Activated T-helper 1 cell treated with anti-CD3 and anti-CD28 coated beads, Interleukin-12 subunit alpha, Interleukin-12 subunit beta, Interleukin-2, Interleukin-4 antibody, amounts not matched to agents 30 ng/mL and 10 ng/mL and 1 ng/mL, durations not matched to agents 14 hours and 24 hours and 36 hours (primary cell): ENCODE results near the gene TOP2B. TPM values are rescaled to one million over a fixed set of nuclear protein-coding genes. Genes with fewer than 3 reads are reported as not detected.

Experiments
- DNase-seq: peaks from one replicate; pipeline ENCODE4 v3.0.0; 2021; ENCODE audit warnings: low spot score
- H3K27ac Mint-ChIP-seq: one replicate; pipeline ENCODE4 v1.8.0; 2021; ENCODE audit warnings: mild to moderate bottlenecking, mixed read lengths
- H3K27me3 Mint-ChIP-seq: one replicate; pipeline ENCODE4 v1.8.0; 2022; ENCODE audit warnings: mild to moderate bottlenecking, moderate library complexity, mixed read lengths; ENCODE audit not compliant: insufficient read depth
- H3K36me3 Mint-ChIP-seq: one replicate; pipeline ENCODE4 v1.8.0; 2021; ENCODE audit warnings: low read depth, mixed read lengths
- H3K4me1 Mint-ChIP-seq: one replicate; pipeline ENCODE4 v1.8.0; 2021; ENCODE audit warnings: low read depth, mixed read lengths
- H3K4me3 Mint-ChIP-seq: one replicate; pipeline ENCODE4 v1.8.0; 2021; ENCODE audit warnings: mild to moderate bottlenecking, moderate library complexity, mixed read lengths
- H3K9me3 Mint-ChIP-seq: one replicate; pipeline ENCODE4 v1.8.0; 2021; ENCODE audit warnings: mixed read lengths
- intact Hi-C: fragments of 100-400 bp; cut with micrococcal nuclease; formaldehyde crosslinking; loops from one replicate; pipeline ENCODE4 v1.15.1; 2024
- total RNA-seq: library from RNA; stranded (reverse); gene quantifications from 2 replicates; pipeline ENCODE4 v1.2.3, GENCODE V29; 2022

The TOP2B gene
- total RNA-seq, 1 donor from 2014 or later = 133 TPM

DNA sequence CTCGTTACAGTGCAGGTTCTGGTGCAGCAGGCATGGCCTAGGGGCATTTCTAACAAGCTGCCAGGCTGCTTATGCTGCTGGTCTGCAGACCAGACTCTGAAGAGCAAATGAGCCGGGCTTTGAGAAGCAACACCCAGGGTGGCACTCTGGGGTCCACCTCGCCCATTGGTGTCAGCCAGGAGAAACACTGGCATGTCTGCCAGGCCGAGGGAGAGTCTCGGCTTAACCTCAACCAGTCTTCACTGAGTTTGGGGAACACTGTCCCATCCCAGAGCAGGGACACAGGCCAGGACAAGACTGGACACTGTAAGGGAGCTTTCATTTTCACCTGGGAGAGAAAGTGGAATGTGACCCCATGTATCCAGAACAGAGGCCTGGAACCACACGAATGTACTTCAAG lies 93.4 kb downstream of the TOP2B start:
- Mint-ChIP-seq H3K9me3 (no peaks in the 10 kb centered on the region), H3K4me3 (no peak overlapping the region), H3K27ac (no peak overlapping the region), H3K27me3 (no peaks in the 10 kb centered on the region), H3K4me1 (no peaks in the 10 kb centered on the region), H3K36me3 (no peaks in the 10 kb centered on the region)
- no peak for DNase-seq
- intact Hi-C loops = no loop called here

DNA sequence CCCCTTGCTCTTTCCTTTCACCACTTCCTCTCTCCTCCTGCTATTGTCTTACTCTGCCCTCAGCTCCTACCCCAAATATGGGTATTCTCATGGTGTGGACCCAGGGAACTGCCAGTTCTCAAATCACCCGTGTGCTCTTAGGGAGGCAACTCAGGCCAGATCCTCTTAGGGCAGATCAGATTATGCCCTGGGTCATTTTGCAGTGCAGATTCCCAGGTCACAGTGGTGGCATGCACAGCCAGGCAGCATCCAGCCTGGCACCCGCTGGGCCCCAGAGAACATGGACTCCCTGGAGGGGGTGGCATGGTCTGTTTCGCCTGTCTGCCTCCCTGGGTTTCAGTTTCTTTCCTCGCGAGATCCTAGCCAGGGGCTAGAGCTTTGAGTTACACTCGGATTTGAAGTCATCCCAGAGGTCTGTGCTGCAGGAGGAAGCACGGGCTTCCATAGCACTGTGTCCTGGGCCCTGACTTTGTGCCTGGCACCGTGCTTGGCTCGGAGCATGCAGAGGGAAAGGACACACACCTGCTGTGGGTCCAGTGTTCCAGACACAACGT lies 96.1 kb downstream of the TOP2B start:
- no peak overlapping the region for H3K27ac Mint-ChIP-seq
- H3K9me3 Mint-ChIP-seq = no peaks in the 10 kb centered on the region
- no peaks in the 10 kb centered on the region for H3K36me3 Mint-ChIP-seq
- no peak for DNase-seq
- H3K4me1 Mint-ChIP-seq = no peaks in the 10 kb centered on the region
- intact Hi-C loops = no loop called here
- H3K4me3 Mint-ChIP-seq = no peak overlapping the region
- no peaks in the 10 kb centered on the region for H3K27me3 Mint-ChIP-seq

GRCh38 chr3:25567806-25568524 lies 96.7 kb downstream of the TOP2B start:
- DNase-seq = no peak
- Mint-ChIP-seq H3K36me3 (no peaks in the 10 kb centered on the region), H3K9me3 (no peaks in the 10 kb centered on the region), H3K4me3 (no peak overlapping the region), H3K4me1 (no peaks in the 10 kb centered on the region), H3K27me3 (no peaks in the 10 kb centered on the region), H3K27ac (no peak overlapping the region)
- intact Hi-C loops = no loop called here

DNA sequence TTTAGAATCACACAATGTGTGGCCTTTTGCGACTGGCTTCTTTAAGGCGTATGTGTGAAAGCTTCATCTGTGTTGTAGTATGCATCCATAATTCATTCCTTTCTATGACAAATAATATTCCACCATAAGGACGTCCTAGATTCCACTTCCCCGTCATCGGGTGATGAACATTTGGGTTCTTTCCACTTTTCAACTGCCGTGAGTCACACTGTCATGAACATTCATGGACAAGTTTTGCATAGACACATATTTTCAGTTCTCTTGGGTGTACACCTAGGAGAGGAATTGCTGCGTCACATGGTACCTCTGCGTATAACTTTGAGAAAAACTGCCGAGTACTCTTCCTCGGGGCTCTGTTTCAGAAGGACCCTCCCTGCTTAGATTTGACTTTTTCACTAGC lies 97.3 kb downstream of the TOP2B start:
- intact Hi-C loops = no loop called here
- no peak overlapping the region for H3K27ac Mint-ChIP-seq
- H3K27me3 Mint-ChIP-seq = no peaks in the 10 kb centered on the region
- no peak for DNase-seq
- no peaks in the 10 kb centered on the region for H3K4me1 Mint-ChIP-seq
- no peaks in the 10 kb centered on the region for H3K36me3 Mint-ChIP-seq
- no peak overlapping the region for H3K4me3 Mint-ChIP-seq
- H3K9me3 Mint-ChIP-seq = no peaks in the 10 kb centered on the region

GRCh38 chr3:25566358-25566920 lies 98.3 kb downstream of the TOP2B start:
- H3K4me3 Mint-ChIP-seq = no peak overlapping the region
- no peaks in the 10 kb centered on the region for H3K4me1 Mint-ChIP-seq
- no peaks in the 10 kb centered on the region for H3K9me3 Mint-ChIP-seq
- intact Hi-C loops = no loop called here
- no peaks in the 10 kb centered on the region for H3K27me3 Mint-ChIP-seq
- no peak overlapping the region for H3K27ac Mint-ChIP-seq
- DNase-seq = no peak
- no peaks in the 10 kb centered on the region for H3K36me3 Mint-ChIP-seq

- intact Hi-C loops = no loop called here
- H3K27me3 Mint-ChIP-seq = no peaks in the 10 kb centered on the region
- H3K9me3 Mint-ChIP-seq = no peaks in the 10 kb centered on the region
- H3K36me3 Mint-ChIP-seq = no peaks in the 10 kb centered on the region
- DNase-seq = no peak
- no peak overlapping the region for H3K27ac Mint-ChIP-seq
- no peak overlapping the region for H3K4me3 Mint-ChIP-seq
- no peaks in the 10 kb centered on the region for H3K4me1 Mint-ChIP-seq
Observed at GRCh38 chr3:25565807-25566206, 98.9 kb downstream of the TOP2B start.

GRCh38 chr3:25564075-25564474 lies 100.6 kb downstream of the TOP2B start:
- Mint-ChIP-seq H3K27ac (no peak overlapping the region), H3K9me3 (no peaks in the 10 kb centered on the region), H3K36me3 (no peaks in the 10 kb centered on the region), H3K4me3 (no peak overlapping the region), H3K4me1 (no peaks in the 10 kb centered on the region), H3K27me3 (no peaks in the 10 kb centered on the region)
- intact Hi-C loops = no loop called here
- no peak for DNase-seq

GRCh38 chr3:25563601-25564000 lies 101.1 kb downstream of the TOP2B start:
- Mint-ChIP-seq H3K27ac (no peak overlapping the region), H3K27me3 (no peaks in the 10 kb centered on the region), H3K4me1 (no peaks in the 10 kb centered on the region), H3K4me3 (no peak overlapping the region), H3K36me3 (no peaks in the 10 kb centered on the region), H3K9me3 (no peaks in the 10 kb centered on the region)
- DNase-seq = no peak
- intact Hi-C loops = no loop called here

DNA sequence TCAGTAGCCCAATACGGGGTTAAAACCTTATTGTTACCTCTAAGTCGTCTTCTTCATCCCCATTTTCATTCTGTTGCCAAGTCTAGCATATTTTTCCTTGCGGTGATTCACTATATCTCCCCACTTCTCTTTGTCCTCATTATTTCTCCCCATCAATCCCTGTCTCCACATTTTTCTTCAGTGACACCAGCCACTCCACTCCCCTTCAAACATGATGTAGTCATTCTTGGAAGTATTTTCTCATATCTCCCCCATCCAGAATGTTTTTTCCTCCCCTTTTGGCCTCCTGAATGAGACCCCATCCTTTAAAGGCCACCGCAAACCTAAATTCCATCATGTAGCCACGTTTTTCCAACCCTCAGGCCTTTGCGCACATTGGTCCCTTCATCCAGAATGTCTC lies 105.9 kb downstream of the TOP2B start:
- Mint-ChIP-seq H3K9me3 (no peaks in the 10 kb centered on the region), H3K4me3 (no peak overlapping the region), H3K27me3 (no peaks in the 10 kb centered on the region), H3K4me1 (no peaks in the 10 kb centered on the region), H3K36me3 (no peaks in the 10 kb centered on the region), H3K27ac (no peak overlapping the region)
- intact Hi-C loops = no loop called here
- no peak for DNase-seq

GRCh38 chr3:25558121-25558520 lies 106.6 kb downstream of the TOP2B start:
- no peaks in the 10 kb centered on the region for H3K27me3 Mint-ChIP-seq
- H3K4me1 Mint-ChIP-seq = no peaks in the 10 kb centered on the region
- no peak overlapping the region for H3K4me3 Mint-ChIP-seq
- intact Hi-C loops = no loop called here
- no peak overlapping the region for H3K27ac Mint-ChIP-seq
- no peak for DNase-seq
- H3K36me3 Mint-ChIP-seq = no peaks in the 10 kb centered on the region
- H3K9me3 Mint-ChIP-seq = no peaks in the 10 kb centered on the region

DNA sequence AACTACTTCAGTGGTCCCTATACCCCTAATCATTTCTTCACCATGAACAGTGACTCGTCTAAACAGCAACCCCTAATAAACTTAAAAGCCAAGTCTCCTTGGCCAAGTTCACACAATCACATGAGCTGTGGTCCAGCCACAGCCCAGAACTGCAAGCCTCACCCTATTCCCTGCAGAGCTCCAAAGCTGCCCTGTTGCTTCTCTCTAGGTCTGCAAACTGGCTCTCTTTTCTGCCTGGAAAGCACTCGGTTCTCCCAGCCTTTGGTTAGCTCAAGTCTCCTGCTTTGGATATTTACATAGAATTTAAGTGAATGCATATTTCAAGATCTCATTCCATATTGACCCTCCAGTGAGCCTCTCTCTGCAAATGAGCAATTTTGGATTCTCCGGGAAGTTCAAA lies 107.0 kb downstream of the TOP2B start:
- no peak overlapping the region for H3K27ac Mint-ChIP-seq
- H3K9me3 Mint-ChIP-seq = no peaks in the 10 kb centered on the region
- H3K4me3 Mint-ChIP-seq = no peak overlapping the region
- no peaks in the 10 kb centered on the region for H3K27me3 Mint-ChIP-seq
- H3K36me3 Mint-ChIP-seq = no peaks in the 10 kb centered on the region
- H3K4me1 Mint-ChIP-seq = no peaks in the 10 kb centered on the region
- intact Hi-C loops = no loop called here
- DNase-seq = no peak

DNA sequence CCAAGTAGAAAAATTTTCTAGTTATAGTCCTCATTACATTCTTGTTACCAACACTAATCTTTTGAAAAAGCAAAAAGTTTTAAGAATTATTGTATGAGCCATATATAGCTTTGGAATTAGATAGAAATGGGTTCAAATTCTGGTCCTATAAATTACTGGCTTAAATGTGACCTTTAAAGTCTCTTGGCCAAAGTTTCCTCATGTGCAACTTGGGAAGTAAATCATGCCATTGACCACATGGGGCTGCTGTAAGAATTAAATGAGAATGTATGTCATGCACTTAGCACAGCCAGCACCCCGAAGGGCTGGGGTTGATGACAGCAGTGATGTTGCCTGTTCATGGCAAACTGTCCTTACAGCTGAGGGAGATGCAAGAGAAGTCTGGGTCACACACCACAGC lies 108.3 kb downstream of the TOP2B start:
- Mint-ChIP-seq H3K36me3 (no peaks in the 10 kb centered on the region), H3K4me3 (no peak overlapping the region), H3K9me3 (no peaks in the 10 kb centered on the region), H3K27ac (no peak overlapping the region), H3K4me1 (no peaks in the 10 kb centered on the region), H3K27me3 (peaks cover 3% of the 10 kb centered on the region)
- DNase-seq = no peak
- intact Hi-C loops = no loop called here

GRCh38 chr3:25555695-25556437 lies 108.8 kb downstream of the TOP2B start:
- intact Hi-C loops = no loop called here
- Mint-ChIP-seq H3K4me1 (no peaks in the 10 kb centered on the region), H3K27ac (no peak overlapping the region), H3K9me3 (no peaks in the 10 kb centered on the region), H3K27me3 (peaks cover 3% of the 10 kb centered on the region), H3K4me3 (no peak overlapping the region), H3K36me3 (no peaks in the 10 kb centered on the region)
- DNase-seq = no peak
